Endothelial cell of umbilical vein (primary cell): ENCODE measurements around the gene SRD5A1. TPM values are rescaled to one million over a fixed set of nuclear protein-coding genes. Genes with fewer than 3 reads are reported as not detected.

Experiments
- BruUV-seq: library from RNA; stranded (reverse); fragments of 400-500 nt; replicated peaks from 2 replicates; lab custom pipeline; 2021; lab: Mats Ljungman, UMichigan
- CTCF ChIA-PET: fragments of 300-600, 350-600 bp; sonication (Branson Sonifier 250); formaldehyde crosslinking; loops from one replicate; lab custom pipeline; 2021; ENCODE audit warnings: antibody characterized with exemption, inconsistent platforms; lab: Charles Lee
- POLR2A ChIA-PET: fragments of 300-600, 350-600 bp; sonication (Branson Sonifier 250); formaldehyde crosslinking; loops from one replicate; lab custom pipeline; 2021; ENCODE audit warnings: antibody characterized with exemption, inconsistent platforms; lab: Charles Lee
- DNase-seq: peaks from one replicate; pipeline ENCODE4 v3.0.0-alpha.2; 2011; ENCODE audit warnings: low read depth, low spot score
- FAIRE-seq: peaks from 2 replicates; lab custom pipeline; 2011; peaks lifted over from hg19 to GRCh38; lab: Jason Lieb, UNC
- H2AFZ ChIP-seq: 2 replicates; pipeline ENCODE4 v1.6.0; 2012; ENCODE audit warnings: low read depth, low read length, control low read depth, inconsistent platforms
- H3K27ac ChIP-seq: 2 replicates; pipeline ENCODE4 v1.5.1; 2011; ENCODE audit warnings: low read depth, mild to moderate bottlenecking, control low read depth, low read length, moderate library complexity; ENCODE audit not compliant: insufficient read depth
- H3K27me3 ChIP-seq, 2 experiments: 2 replicates each; pipeline versions ENCODE4 v1.6.0 to v1.6.1; 2011; ENCODE audit warnings: low read length in 2 of 2, mixed read lengths in 1 of 2; ENCODE audit not compliant: control insufficient read depth in 2 of 2, insufficient read depth in 2 of 2
- H3K36me3 ChIP-seq, 2 experiments: 2 replicates in 1 of 2; 3 replicates in 1 of 2; pipeline ENCODE4 v1.5.1; 2011; ENCODE audit warnings: low read length in 2 of 2, mild to moderate bottlenecking in 1 of 2, moderate library complexity in 1 of 2; ENCODE audit not compliant: control insufficient read depth in 2 of 2, insufficient read depth in 2 of 2; ENCODE audit errors: extremely low read depth in 1 of 2
- H3K4me1 ChIP-seq: 3 replicates; pipeline ENCODE4 v1.5.1; 2011; ENCODE audit warnings: mild to moderate bottlenecking, low read length; ENCODE audit not compliant: control insufficient read depth, insufficient read depth; ENCODE audit errors: extremely low read depth
- H3K4me2 ChIP-seq: 2 replicates; pipeline ENCODE4 v1.6.1; 2011; ENCODE audit warnings: low read length, control low read depth, mixed read lengths; ENCODE audit not compliant: insufficient read depth
- H3K4me3 ChIP-seq, 3 experiments: fragments of 200-600 bp in 1 of 3; sonication (generic), shearing (Covaris generic) in 1 of 3; replicated peaks in 1 of 3; 2 replicates each; pipeline ENCODE4 v1.5.1; 2011 to 2016; ENCODE audit warnings: control low read depth in 3 of 3, low read length in 3 of 3, mild to moderate bottlenecking in 2 of 3, inconsistent platforms in 1 of 3, low read depth in 1 of 3, moderate library complexity in 1 of 3; ENCODE audit not compliant: insufficient read depth in 1 of 3
- H3K79me2 ChIP-seq: 2 replicates; pipeline ENCODE4 v1.6.0; 2012; ENCODE audit warnings: low read length, inconsistent platforms; ENCODE audit not compliant: control insufficient read depth, insufficient read depth
- H3K9ac ChIP-seq: replicated peaks from 2 replicates; pipeline ENCODE3; 2011; ENCODE audit warnings: low read length, control low read depth; ENCODE audit not compliant: insufficient read depth; ENCODE audit errors: extremely low read depth
- H3K9me1 ChIP-seq: replicated peaks from 3 replicates; pipeline ENCODE4 v1.6.0; 2011; ENCODE audit warnings: mild to moderate bottlenecking, low read length; ENCODE audit not compliant: control insufficient read depth, insufficient read depth; ENCODE audit errors: extremely low read depth
- H3K9me3 ChIP-seq: replicated peaks from 2 replicates; pipeline ENCODE4 v1.5.1; 2012; ENCODE audit warnings: low read length, inconsistent platforms; ENCODE audit not compliant: control insufficient read depth, insufficient read depth
- H4K20me1 ChIP-seq: replicated peaks from 2 replicates; pipeline ENCODE3; 2011; ENCODE audit warnings: mild to moderate bottlenecking, low read length; ENCODE audit not compliant: control insufficient read depth, insufficient read depth; ENCODE audit errors: extremely low read depth
- EZH2 ChIP-seq: IDR thresholded peaks from 2 replicates; pipeline ENCODE4 v1.6.1; 2012; ENCODE audit warnings: borderline replicate concordance, low read depth, mild to moderate bottlenecking, moderate library complexity, low read length, inconsistent platforms; ENCODE audit not compliant: severe bottlenecking
- FOS ChIP-seq: IDR thresholded peaks from 2 replicates; pipeline ENCODE4 v1.6.1; 2011; ENCODE audit warnings: mild to moderate bottlenecking, low read length, moderate library complexity, borderline replicate concordance; ENCODE audit not compliant: insufficient read depth
- GATA2 ChIP-seq: IDR thresholded peaks from 2 replicates; pipeline ENCODE4 v1.7.0; 2011; ENCODE audit warnings: low read depth, mild to moderate bottlenecking, moderate library complexity, mixed read lengths, low read length; ENCODE audit not compliant: insufficient read length, insufficient read depth
- JUN ChIP-seq: IDR thresholded peaks from 2 replicates; pipeline ENCODE4 v1.6.1; 2011; ENCODE audit warnings: borderline replicate concordance, low read depth; ENCODE audit not compliant: insufficient read length, insufficient read depth
- MYC ChIP-seq: IDR thresholded peaks from one replicate; pipeline ENCODE4 v1.6.1; 2011; ENCODE audit warnings: mild to moderate bottlenecking, low read depth, low read length
- POLR2A ChIP-seq: IDR thresholded peaks from 2 replicates; pipeline ENCODE4 v1.6.1; 2012; ENCODE audit warnings: low read depth, mild to moderate bottlenecking, control low read depth, low read length
- POLR2AphosphoS5 ChIP-seq: IDR thresholded peaks from 2 replicates; pipeline ENCODE4 v1.6.1; 2012; ENCODE audit warnings: low read depth, mild to moderate bottlenecking, control low read depth, low read length, moderate library complexity; ENCODE audit not compliant: insufficient read depth
- dilution Hi-C: fragments of 300-500 bp; cut with MboI; formaldehyde crosslinking; loops from one replicate; pipeline ENCODE4 v1.15.0; 2019; ENCODE audit warnings: low sequenced_read_pairs; ENCODE audit not compliant: extremely low pct_ligation_motif_present
- intact Hi-C: fragments of 100-400 bp; cut with micrococcal nuclease; formaldehyde crosslinking; loops from one replicate; pipeline ENCODE4 v1.10.0; 2022
- polyA plus RNA-seq, 4 experiments: library from polyadenylated mRNA; depleted of rRNA in 3 of 4; stranded (reverse) in 3 of 4; unstranded in 1 of 4; fragments of >200 nt; gene quantifications; 2 replicates each; pipeline versions ENCODE4 v1.2.1 to v1.2.3, GENCODE V29; 2011 to 2012; ENCODE audit warnings: missing spikeins in 1 of 4
- total RNA-seq: library from RNA; stranded (reverse); gene quantifications from 2 replicates; pipeline ENCODE4 v1.2.3, GENCODE V29; 2021
- TF ChIP-seq, protein P1 (sequence below), 2 donors: IDR thresholded peaks; 1 replicate in 1 of 2; 2 replicates in 1 of 2; pipeline ENCODE4 v1.5.1; 2011; ENCODE audit warnings: low read length in 2 of 2, mild to moderate bottlenecking in 2 of 2, moderate library complexity in 2 of 2, control low read depth in 1 of 2, inconsistent platforms in 1 of 2, low read depth in 1 of 2; ENCODE audit not compliant: insufficient read depth in 1 of 2; ENCODE audit errors: extremely low read depth in 1 of 2
- TF ChIP-seq, protein P2 (sequence below): IDR thresholded peaks from 2 replicates; pipeline ENCODE4 v1.6.1; 2011; ENCODE audit not compliant: insufficient read depth, insufficient read length

The SRD5A1 gene
- total and polyA plus RNA-seq, 2 donors (not counting 3 experiments of a cell fraction or from before 2014, with no cell fraction given): 11.6 to 14.8 TPM

DNA sequence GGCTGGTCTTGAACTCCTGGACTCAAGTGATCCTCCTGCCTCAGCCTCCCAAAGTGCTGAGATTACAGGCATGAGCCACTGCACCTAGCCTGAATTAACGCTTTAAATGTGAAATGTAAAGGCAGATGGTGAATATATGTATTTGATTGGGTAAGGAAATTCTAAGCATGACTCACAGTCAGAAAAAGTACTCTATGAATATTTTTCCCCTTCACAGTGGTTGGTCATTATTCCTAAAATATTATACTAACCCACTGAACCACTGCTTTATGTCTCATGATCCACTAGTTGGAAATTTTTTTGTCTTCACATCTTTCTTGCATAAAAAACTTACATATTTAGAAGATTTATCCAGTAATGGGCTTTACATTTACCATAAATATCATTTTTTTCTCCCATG is 65.5 kb downstream of the SRD5A1 start:
- no peaks in the 10 kb centered on the region for H3K9me1 ChIP-seq
- CTCF ChIA-PET: no interaction called here
- POLR2A ChIA-PET: no interaction called here
- H3K4me2 ChIP-seq: no peak overlapping the region
- BruUV-seq: no TSS peak
- TF ChIP-seq, protein P1, sequence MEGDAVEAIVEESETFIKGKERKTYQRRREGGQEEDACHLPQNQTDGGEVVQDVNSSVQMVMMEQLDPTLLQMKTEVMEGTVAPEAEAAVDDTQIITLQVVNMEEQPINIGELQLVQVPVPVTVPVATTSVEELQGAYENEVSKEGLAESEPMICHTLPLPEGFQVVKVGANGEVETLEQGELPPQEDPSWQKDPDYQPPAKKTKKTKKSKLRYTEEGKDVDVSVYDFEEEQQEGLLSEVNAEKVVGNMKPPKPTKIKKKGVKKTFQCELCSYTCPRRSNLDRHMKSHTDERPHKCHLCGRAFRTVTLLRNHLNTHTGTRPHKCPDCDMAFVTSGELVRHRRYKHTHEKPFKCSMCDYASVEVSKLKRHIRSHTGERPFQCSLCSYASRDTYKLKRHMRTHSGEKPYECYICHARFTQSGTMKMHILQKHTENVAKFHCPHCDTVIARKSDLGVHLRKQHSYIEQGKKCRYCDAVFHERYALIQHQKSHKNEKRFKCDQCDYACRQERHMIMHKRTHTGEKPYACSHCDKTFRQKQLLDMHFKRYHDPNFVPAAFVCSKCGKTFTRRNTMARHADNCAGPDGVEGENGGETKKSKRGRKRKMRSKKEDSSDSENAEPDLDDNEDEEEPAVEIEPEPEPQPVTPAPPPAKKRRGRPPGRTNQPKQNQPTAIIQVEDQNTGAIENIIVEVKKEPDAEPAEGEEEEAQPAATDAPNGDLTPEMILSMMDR (IDR thresholded peaks at IDR 0.05; ENCODE audit: extremely low read depth in 1 of 2, insufficient read depth in 1 of 2, low read depth in 1 of 2, low read length in 2 of 2): no peak
- TF ChIP-seq FOS (no peak), GATA2 (no peak), POLR2A (no peak), POLR2AphosphoS5 (no peak), MYC (no peak), EZH2 (no peak), JUN (no peak)
- TF ChIP-seq, protein P2, sequence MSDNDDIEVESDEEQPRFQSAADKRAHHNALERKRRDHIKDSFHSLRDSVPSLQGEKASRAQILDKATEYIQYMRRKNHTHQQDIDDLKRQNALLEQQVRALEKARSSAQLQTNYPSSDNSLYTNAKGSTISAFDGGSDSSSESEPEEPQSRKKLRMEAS: no peak
- no peaks in the 10 kb centered on the region for H4K20me1 ChIP-seq
- no peaks in the 10 kb centered on the region for H3K36me3 ChIP-seq
- intact Hi-C loops: no loop called here
- H3K9ac ChIP-seq: no peak overlapping the region
- no peak overlapping the region for H3K4me3 ChIP-seq
- no peak overlapping the region for H3K27ac ChIP-seq
- H2AFZ ChIP-seq: no peak overlapping the region
- H3K27me3 ChIP-seq: peaks cover 3 to 30% of the 10 kb centered on the region in 2 experiments
- H3K4me1 ChIP-seq: no peaks in the 10 kb centered on the region
- no peaks in the 10 kb centered on the region for H3K79me2 ChIP-seq
- dilution Hi-C loops: no loop called here
- FAIRE-seq (no peak), DNase-seq (no peak)
- H3K9me3 ChIP-seq: no peaks in the 10 kb centered on the region
